Ramos (cell line): ENCODE data around the gene GOLGA8G.
"Not testable (repeated sequence)": the region's sequence is repeated elsewhere in the genome, so short reads cannot be mapped to it uniquely, and the experiment has no call there.

Source experiments
- in situ Hi-C: fragments of 300-500 bp; cut with MboI; formaldehyde crosslinking; loops from one replicate; pipeline ENCODE4 v1.14.3; 2022; ENCODE audit warnings: low sequenced_read_pairs; ENCODE audit not compliant: unreplicated experiment

The GOLGA8G gene

GRCh38 chr15:28532954-28533353 lies at the start of gene GOLGA8G:
Gene GOLGA8G (minus strand): TSS chr15:28532971. CDS start chr15:28532909, 62 bp downstream.
- in situ Hi-C loops: not testable (repeated sequence)

GRCh38 chr15:28573351-28573750 lies 40.6 kb upstream of the GOLGA8G start:
- in situ Hi-C loops: not testable (repeated sequence)

- in situ Hi-C loops: not testable (repeated sequence)
These were observed 20.5 kb upstream of the GOLGA8G start, which contains the start of gene GOLGA6L25 for GRCh38 chr15:28553268-28553667. Gene GOLGA6L25 (plus strand): TSS chr15:28553568. CDS start chr15:28553629, 61 bp downstream.

- in situ Hi-C loops: not testable (repeated sequence)
These were observed 17.6 kb downstream of the GOLGA8G start for GRCh38 chr15:28515208-28515607.

- in situ Hi-C loops: not testable (repeated sequence)
These were observed 18.6 kb downstream of the GOLGA8G start for GRCh38 chr15:28514128-28514527.

- in situ Hi-C loops: not testable (repeated sequence)
These were observed 24.4 kb downstream of the GOLGA8G start for GRCh38 chr15:28508217-28508889.

- in situ Hi-C loops: not testable (repeated sequence)
These were observed 51.4 kb downstream of the GOLGA8G start for GRCh38 chr15:28481340-28481739.
